Osteocyte (in vitro differentiated cells): ENCODE measurements around the gene DDX24. TPM values are rescaled to one million over a fixed set of nuclear protein-coding genes. Genes with fewer than 3 reads are reported as not detected.

Experiments
- DNase-seq: peaks from one replicate; pipeline ENCODE4 v3.0.0; 2021; ENCODE audit warnings: mixed read lengths; ENCODE audit not compliant: unreplicated experiment; ENCODE audit errors: extremely low spot score
- H3K27ac Mint-ChIP-seq: one replicate; pipeline ENCODE4 v1.8.0; 2021; ENCODE audit warnings: mild to moderate bottlenecking, mixed read lengths; ENCODE audit not compliant: unreplicated experiment
- H3K27me3 Mint-ChIP-seq: one replicate; pipeline ENCODE4 v1.8.0; 2021; ENCODE audit warnings: mixed read lengths; ENCODE audit not compliant: unreplicated experiment
- H3K36me3 Mint-ChIP-seq: one replicate; pipeline ENCODE4 v1.8.0; 2021; ENCODE audit warnings: mixed read lengths; ENCODE audit not compliant: unreplicated experiment
- H3K4me1 Mint-ChIP-seq: one replicate; pipeline ENCODE4 v1.8.0; 2021; ENCODE audit warnings: mixed read lengths; ENCODE audit not compliant: unreplicated experiment
- H3K4me3 Mint-ChIP-seq: one replicate; pipeline ENCODE4 v1.8.0; 2021; ENCODE audit warnings: mild to moderate bottlenecking, moderate library complexity, mixed read lengths; ENCODE audit not compliant: unreplicated experiment
- H3K9me3 Mint-ChIP-seq: one replicate; pipeline ENCODE4 v1.8.0; 2021; ENCODE audit warnings: mixed read lengths; ENCODE audit not compliant: unreplicated experiment
- CTCF ChIP-seq: fragments of 200-600 bp; sonication (generic); IDR thresholded peaks from 2 replicates; pipeline ENCODE4 v1.5.0; 2021; ENCODE audit warnings: antibody characterized with exemption, mild to moderate bottlenecking, moderate library complexity
- total RNA-seq: library from RNA; stranded (reverse); gene quantifications from 2 replicates; pipeline ENCODE4 v1.2.1, GENCODE V29; 2021

Gene DDX24
- total RNA-seq, 1 donor from 2014 or later: 167 TPM

- no peak overlapping the region for H3K27ac Mint-ChIP-seq
- no peak overlapping the region for H3K4me3 Mint-ChIP-seq
- no peaks in the 10 kb centered on the region for H3K9me3 Mint-ChIP-seq
Measured at GRCh38 chr14:94038921-94039629, 41.9 kb downstream of the DDX24 start.

GRCh38 chr14:94038510-94038909 is 42.5 kb downstream of the DDX24 start:
- no peaks in the 10 kb centered on the region for H3K4me1 Mint-ChIP-seq
- H3K4me3 Mint-ChIP-seq: no peak overlapping the region
- no peaks in the 10 kb centered on the region for H3K27me3 Mint-ChIP-seq
- no peaks in the 10 kb centered on the region for H3K9me3 Mint-ChIP-seq
- H3K36me3 Mint-ChIP-seq: no peaks in the 10 kb centered on the region
- H3K27ac Mint-ChIP-seq: no peak overlapping the region
- TF ChIP-seq CTCF: no peak
- no peak for DNase-seq

More at GRCh38 chr14:94038921-94039629, 41.9 kb downstream of the DDX24 start:
- DNase-seq: no peak
- no peak for TF ChIP-seq CTCF
- no peaks in the 10 kb centered on the region for H3K27me3 Mint-ChIP-seq
- H3K36me3 Mint-ChIP-seq: no peaks in the 10 kb centered on the region
- no peaks in the 10 kb centered on the region for H3K4me1 Mint-ChIP-seq

- Mint-ChIP-seq H3K27ac (no peak overlapping the region), H3K4me1 (no peaks in the 10 kb centered on the region), H3K9me3 (no peaks in the 10 kb centered on the region), H3K27me3 (no peaks in the 10 kb centered on the region), H3K4me3 (no peak overlapping the region), H3K36me3 (no peaks in the 10 kb centered on the region)
- TF ChIP-seq CTCF: no peak
- no peak for DNase-seq
Measured at GRCh38 chr14:94037954-94038353, 43.0 kb downstream of the DDX24 start.

GRCh38 chr14:94036313-94037167 is 44.5 kb downstream of the DDX24 start:
- no peaks in the 10 kb centered on the region for H3K9me3 Mint-ChIP-seq
- TF ChIP-seq CTCF: peak; percentile 80
- H3K4me1 Mint-ChIP-seq: no peaks in the 10 kb centered on the region
- H3K27ac Mint-ChIP-seq: no peak overlapping the region
- H3K27me3 Mint-ChIP-seq: no peaks in the 10 kb centered on the region
- no peak overlapping the region for H3K4me3 Mint-ChIP-seq
- H3K36me3 Mint-ChIP-seq: no peaks in the 10 kb centered on the region
- DNase-seq: no peak

- H3K9me3 Mint-ChIP-seq: no peaks in the 10 kb centered on the region
- H3K4me1 Mint-ChIP-seq: no peaks in the 10 kb centered on the region
- DNase-seq: no peak
- H3K27me3 Mint-ChIP-seq: no peaks in the 10 kb centered on the region
- no peaks in the 10 kb centered on the region for H3K36me3 Mint-ChIP-seq
- H3K27ac Mint-ChIP-seq: no peak overlapping the region
- no peak for TF ChIP-seq CTCF
- H3K4me3 Mint-ChIP-seq: no peak overlapping the region
Measured at GRCh38 chr14:94034886-94035285, 46.1 kb downstream of the DDX24 start.
